ENCODE data around the gene TSPAN5.
"Not testable (repeated sequence)": the region's sequence is repeated elsewhere in the genome, so short reads cannot be mapped to it uniquely, and the experiment has no call there.

TSPAN5 gene

GRCh38 chr4:98466868-98467599, 191.4 kb downstream of the TSPAN5 start:
- no peak for TF ChIP-seq CTCF (IDR thresholded peaks at IDR 0.05; ENCODE audit: borderline replicate concordance, control extremely low read depth, extremely low read depth, insufficient read depth, missing control alignments)
- in situ Hi-C loops (cut with MboI; ENCODE audit: low sequenced_read_pairs, unreplicated experiment) = no loop called here
- no peak for DNase-seq (ENCODE audit: low spot score)

- in situ Hi-C loops (cut with MboI; ENCODE audit: low sequenced_read_pairs, unreplicated experiment) = no loop called here
- TF ChIP-seq CTCF (IDR thresholded peaks at IDR 0.05; ENCODE audit: borderline replicate concordance, control extremely low read depth, extremely low read depth, insufficient read depth, missing control alignments) = no peak
- DNase-seq (ENCODE audit: low spot score) = no peak
Observed at GRCh38 chr4:98462487-98462886, 195.9 kb downstream of the TSPAN5 start.

GRCh38 chr4:98461121-98461865, 197.1 kb downstream of the TSPAN5 start:
- in situ Hi-C loops (cut with MboI; ENCODE audit: low sequenced_read_pairs, unreplicated experiment); DNase-seq (ENCODE audit: low spot score): not testable (repeated sequence)

GRCh38 chr4:98457422-98457821, 201.0 kb downstream of the TSPAN5 start:
- DNase-seq (ENCODE audit: low spot score); in situ Hi-C loops (cut with MboI; ENCODE audit: low sequenced_read_pairs, unreplicated experiment): not testable (repeated sequence)

- TF ChIP-seq CTCF (IDR thresholded peaks at IDR 0.05; ENCODE audit: borderline replicate concordance, control extremely low read depth, extremely low read depth, insufficient read depth, missing control alignments) = no peak
- in situ Hi-C loops (cut with MboI; ENCODE audit: low sequenced_read_pairs, unreplicated experiment) = no loop called here
- DNase-seq (ENCODE audit: low spot score) = no peak
Observed at GRCh38 chr4:98452091-98452490, 206.3 kb downstream of the TSPAN5 start.

DNA sequence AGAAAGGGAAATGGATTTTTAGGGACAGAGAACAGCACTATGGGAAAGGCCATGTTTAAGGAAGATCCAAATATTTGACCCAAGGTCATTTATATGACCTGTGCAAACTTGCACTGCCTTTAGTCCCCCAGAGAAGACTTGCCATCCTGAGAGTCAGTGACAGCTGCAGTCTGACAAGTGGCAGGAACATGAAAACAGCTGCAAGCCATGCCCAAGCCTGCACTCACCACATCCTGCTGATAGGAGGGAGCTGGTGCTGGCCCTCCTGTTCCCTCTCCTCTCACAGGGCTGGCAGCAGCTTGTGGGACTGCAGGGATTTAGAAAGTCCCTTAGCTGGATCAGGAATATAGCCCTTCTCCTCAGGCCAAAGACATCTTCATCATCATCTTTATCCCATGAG, 209.5 kb downstream of the TSPAN5 start:
- in situ Hi-C loops (cut with MboI; ENCODE audit: low sequenced_read_pairs, unreplicated experiment) = no loop called here
- TF ChIP-seq CTCF (IDR thresholded peaks at IDR 0.05; ENCODE audit: borderline replicate concordance, control extremely low read depth, extremely low read depth, insufficient read depth, missing control alignments) = no peak
- no peak for DNase-seq (ENCODE audit: low spot score)

- no peak for DNase-seq (ENCODE audit: low spot score)
- in situ Hi-C loops (cut with MboI; ENCODE audit: low sequenced_read_pairs, unreplicated experiment) = no loop called here
Observed at GRCh38 chr4:98447648-98448047, 210.8 kb downstream of the TSPAN5 start.

More at GRCh38 chr4:98447648-98448047, 210.8 kb downstream of the TSPAN5 start:
- TF ChIP-seq CTCF (IDR thresholded peaks at IDR 0.05; ENCODE audit: borderline replicate concordance, control extremely low read depth, extremely low read depth, insufficient read depth, missing control alignments) = no peak
